Activated CD4-positive, CD25-positive, alpha-beta regulatory T cell treated with anti-CD3 and anti-CD28 coated beads, Interleukin-2, amount 50 U/mL, for 24 hours (primary cell): ENCODE results near the gene KPNA3.
"Not testable (repeated sequence)": the region's sequence is repeated elsewhere in the genome, so short reads cannot be mapped to it uniquely, and the experiment has no call there.

ENCODE experiments used
- ATAC-seq, 2 donors: fragments of 150-1000 bp; cut with Tn5 transposase; one replicate each; pipeline ENCODE4 v1.10.0; 2021; ENCODE audit warnings: mild to moderate bottlenecking in 1 of 2, moderate library complexity in 1 of 2

Gene KPNA3

GRCh38 chr13:49740870-49741269 is 51.6 kb downstream of the KPNA3 start:
- no peak for ATAC-seq

- ATAC-seq: no peak
These were observed 52.8 kb downstream of the KPNA3 start for GRCh38 chr13:49739498-49740187.

GRCh38 chr13:49733181-49733951 is 59.1 kb downstream of the KPNA3 start:
- no peak for ATAC-seq

- no peak for ATAC-seq
These were observed 60.7 kb downstream of the KPNA3 start for GRCh38 chr13:49731766-49732165.

- no peak for ATAC-seq
These were observed 75.9 kb downstream of the KPNA3 start for GRCh38 chr13:49716615-49717014.

GRCh38 chr13:49714757-49715156 is 77.7 kb downstream of the KPNA3 start:
- no peak for ATAC-seq

- ATAC-seq: no peak
These were observed 81.1 kb downstream of the KPNA3 start for GRCh38 chr13:49711218-49711863.

- ATAC-seq: not testable (repeated sequence)
These were observed 88.2 kb downstream of the KPNA3 start for GRCh38 chr13:49704264-49704663.

- no peak for ATAC-seq
These were observed 91.0 kb downstream of the KPNA3 start for GRCh38 chr13:49701491-49701890.

- ATAC-seq: no peak
These were observed 95.0 kb downstream of the KPNA3 start for GRCh38 chr13:49697468-49697867.

GRCh38 chr13:49694446-49694845 is 98.0 kb downstream of the KPNA3 start:
- ATAC-seq: no peak

GRCh38 chr13:49693877-49694276 is 98.6 kb downstream of the KPNA3 start:
- no peak for ATAC-seq

GRCh38 chr13:49693191-49693733 is 99.2 kb downstream of the KPNA3 start:
- no peak for ATAC-seq

GRCh38 chr13:49690995-49691784 is 101.3 kb downstream of the KPNA3 start, which contains the start of gene EBPL:
Gene EBPL (minus strand): TSS chr13:49691486. CDS start chr13:49691424, 62 bp downstream.
- peak; percentile 97 to 98 for ATAC-seq

- ATAC-seq: peak in 1 of 2 donors; percentile 6
These were observed 102.1 kb downstream of the KPNA3 start for GRCh38 chr13:49690133-49690994.

GRCh38 chr13:49683489-49683888 is 109.0 kb downstream of the KPNA3 start:
- ATAC-seq: peak; percentile 65 to 76

- no peak for ATAC-seq
These were observed 110.5 kb downstream of the KPNA3 start for GRCh38 chr13:49681842-49682435.

GRCh38 chr13:49679246-49679645 is 113.2 kb downstream of the KPNA3 start:
- ATAC-seq: no peak

- no peak for ATAC-seq
These were observed 114.1 kb downstream of the KPNA3 start for GRCh38 chr13:49678191-49678914.

GRCh38 chr13:49676581-49677298 is 115.7 kb downstream of the KPNA3 start:
- ATAC-seq: no peak
